ENCODE measurements around the gene CXXC1.

DNA sequence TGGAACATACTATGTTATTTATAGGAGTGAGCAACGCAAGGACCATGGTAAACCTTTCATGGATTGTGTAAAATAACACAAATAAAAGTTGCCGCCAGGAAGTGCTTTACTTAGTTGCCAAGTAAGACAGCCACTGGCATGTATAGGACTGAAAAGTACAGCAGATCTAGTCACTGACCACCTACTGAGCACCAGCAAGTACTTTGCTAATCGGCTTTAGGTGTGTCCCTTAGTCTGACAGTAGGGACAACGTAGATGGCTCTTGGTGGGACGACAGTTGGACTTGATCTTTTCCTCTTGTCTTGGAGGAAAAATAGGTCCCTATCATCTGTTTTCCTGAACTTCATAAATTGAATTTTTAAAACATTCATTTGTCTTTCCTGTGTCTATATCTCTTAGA, 13.6 kb upstream of the CXXC1 start:
- TF ChIP-seq YY1 (IDR thresholded peaks at IDR 0.05; ENCODE audit: insufficient read depth, insufficient read length), result no peak
- no peak for TF ChIP-seq ZNF274 (IDR thresholded peaks at IDR 0.05; ENCODE audit: low read depth, low read length)

All from NT2/D1 (cell line).